ENCODE results near the gene ALDH9A1. TPM values are rescaled to one million over a fixed set of nuclear protein-coding genes. Genes with fewer than 3 reads are reported as not detected.
"Not testable (repeated sequence)": the region's sequence is repeated elsewhere in the genome, so short reads cannot be mapped to it uniquely, and the experiment has no call there.

Gene ALDH9A1
- total and polyA plus RNA-seq, 2 donors (not counting 1 experiment from before 2014, with no cell fraction given), result 217 to 270 TPM

GRCh38 chr1:165707984-165708706 lies 9.8 kb upstream of the ALDH9A1 start:
- H3K36me3 ChIP-seq (ENCODE audit: control insufficient read depth, insufficient read depth, low read length), result no peaks in the 10 kb centered on the region
- H3K79me2 ChIP-seq (ENCODE audit: control insufficient read depth, insufficient read depth, low read length), result no peaks in the 10 kb centered on the region
- H3K4me1 ChIP-seq (ENCODE audit: control insufficient read depth, extremely low read depth, insufficient read depth, low read length), result no peaks in the 10 kb centered on the region
- no peak overlapping the region for H3K4me3 ChIP-seq (replicated peaks in 1 of 4; ENCODE audit: control extremely low read depth in 1 of 4, insufficient read depth in 1 of 4, low read depth in 3 of 4, low read length in 4 of 4)
- no peak overlapping the region for H3K27ac ChIP-seq (ENCODE audit: insufficient read depth, low read length)
- H3K4me2 ChIP-seq (ENCODE audit: extremely low read depth, insufficient read depth, low read length), result no peak overlapping the region
- no peaks in the 10 kb centered on the region for H4K20me1 ChIP-seq (ENCODE audit: control insufficient read depth, extremely low read depth, insufficient read depth, low read length)
- DNase-seq (ENCODE audit: low read depth in 2 of 2), result no peak
- no peak overlapping the region for H2AFZ ChIP-seq (ENCODE audit: low read length)
- H3K9ac ChIP-seq (ENCODE audit: insufficient read depth, low read length), result no peak overlapping the region
- TF ChIP-seq EZH2 (IDR thresholded peaks at IDR 0.05; ENCODE audit: low read length, missing control alignments) (no peak), CTCF (conservative IDR thresholded peaks at IDR 0.05 in 1 of 2, IDR thresholded peaks at IDR 0.05 in 1 of 2; ENCODE audit: low read depth in 1 of 2, low read length in 2 of 2) (no peak)
- H3K9me3 ChIP-seq (ENCODE audit: control insufficient read depth, insufficient read depth, low read depth, low read length), result no peaks in the 10 kb centered on the region
- peaks cover 9% of the 10 kb centered on the region for H3K27me3 ChIP-seq (ENCODE audit: control insufficient read depth, insufficient read depth, low read length)

- DNase-seq (ENCODE audit: low read depth in 2 of 2), result no peak
- H3K27me3 ChIP-seq (ENCODE audit: control insufficient read depth, insufficient read depth, low read length), result peaks cover 2% of the 10 kb centered on the region
- no peaks in the 10 kb centered on the region for H3K9me3 ChIP-seq (ENCODE audit: control insufficient read depth, insufficient read depth, low read depth, low read length)
- H3K27ac ChIP-seq (ENCODE audit: insufficient read depth, low read length), result no peak overlapping the region
- H2AFZ ChIP-seq (ENCODE audit: low read length), result no peak overlapping the region
- H3K9ac ChIP-seq (ENCODE audit: insufficient read depth, low read length), result no peak overlapping the region
- no peaks in the 10 kb centered on the region for H3K36me3 ChIP-seq (ENCODE audit: control insufficient read depth, insufficient read depth, low read length)
- H3K4me1 ChIP-seq (ENCODE audit: control insufficient read depth, extremely low read depth, insufficient read depth, low read length), result no peaks in the 10 kb centered on the region
- H4K20me1 ChIP-seq (ENCODE audit: control insufficient read depth, extremely low read depth, insufficient read depth, low read length), result no peaks in the 10 kb centered on the region
- no peaks in the 10 kb centered on the region for H3K79me2 ChIP-seq (ENCODE audit: control insufficient read depth, insufficient read depth, low read length)
- TF ChIP-seq EZH2 (IDR thresholded peaks at IDR 0.05; ENCODE audit: low read length, missing control alignments), result no peak
- no peak for TF ChIP-seq CTCF (conservative IDR thresholded peaks at IDR 0.05 in 1 of 2, IDR thresholded peaks at IDR 0.05 in 1 of 2; ENCODE audit: low read depth in 1 of 2, low read length in 2 of 2)
- no peak overlapping the region for H3K4me3 ChIP-seq (replicated peaks in 1 of 4; ENCODE audit: control extremely low read depth in 1 of 4, insufficient read depth in 1 of 4, low read depth in 3 of 4, low read length in 4 of 4)
- H3K4me2 ChIP-seq (ENCODE audit: extremely low read depth, insufficient read depth, low read length), result no peak overlapping the region
These were observed 5.3 kb upstream of the ALDH9A1 start for GRCh38 chr1:165703648-165704047.

- not testable (repeated sequence) for H3K9me3 ChIP-seq (ENCODE audit: control insufficient read depth, insufficient read depth, low read depth, low read length); H4K20me1 ChIP-seq (ENCODE audit: control insufficient read depth, extremely low read depth, insufficient read depth, low read length); H3K27ac ChIP-seq (ENCODE audit: insufficient read depth, low read length); H3K4me2 ChIP-seq (ENCODE audit: extremely low read depth, insufficient read depth, low read length); H3K9ac ChIP-seq (ENCODE audit: insufficient read depth, low read length); H3K36me3 ChIP-seq (ENCODE audit: control insufficient read depth, insufficient read depth, low read length); H2AFZ ChIP-seq (ENCODE audit: low read length); H3K4me1 ChIP-seq (ENCODE audit: control insufficient read depth, extremely low read depth, insufficient read depth, low read length); H3K27me3 ChIP-seq (ENCODE audit: control insufficient read depth, insufficient read depth, low read length); H3K4me3 ChIP-seq (replicated peaks in 1 of 4; ENCODE audit: control extremely low read depth in 1 of 4, insufficient read depth in 1 of 4, low read depth in 3 of 4, low read length in 4 of 4); DNase-seq (ENCODE audit: low read depth in 2 of 2)
- peaks cover 11% of the 10 kb centered on the region for H3K79me2 ChIP-seq (ENCODE audit: control insufficient read depth, insufficient read depth, low read length)
These were observed 3.6 kb upstream of the ALDH9A1 start for GRCh38 chr1:165701922-165702321.
